ENCODE results near the gene EPHA10.

EPHA10 gene

GRCh38 chr1:37721565-37721964 is 43.4 kb downstream of the EPHA10 start:
- no peaks in the 10 kb centered on the region for H3K9me3 Mint-ChIP-seq
- H3K36me3 Mint-ChIP-seq = no peaks in the 10 kb centered on the region
- H3K4me1 Mint-ChIP-seq = no peaks in the 10 kb centered on the region
- no peak overlapping the region for H3K27ac Mint-ChIP-seq
- DNase-seq = no peak
- peaks cover 20 to 26% of the 10 kb centered on the region in 2 donors for H3K27me3 Mint-ChIP-seq
- ATAC-seq (replicated peaks) = no peak
- H3K4me3 Mint-ChIP-seq = no peak overlapping the region

GRCh38 chr1:37720231-37721130 is 44.4 kb downstream of the EPHA10 start:
- DNase-seq = no peak
- no peaks in the 10 kb centered on the region for H3K9me3 Mint-ChIP-seq
- ATAC-seq (replicated peaks) = no peak
- H3K4me3 Mint-ChIP-seq = no peak overlapping the region
- no peaks in the 10 kb centered on the region for H3K36me3 Mint-ChIP-seq
- no peaks in the 10 kb centered on the region for H3K4me1 Mint-ChIP-seq
- H3K27me3 Mint-ChIP-seq = peaks cover 15 to 18% of the 10 kb centered on the region in 2 donors
- no peak overlapping the region for H3K27ac Mint-ChIP-seq

DNA sequence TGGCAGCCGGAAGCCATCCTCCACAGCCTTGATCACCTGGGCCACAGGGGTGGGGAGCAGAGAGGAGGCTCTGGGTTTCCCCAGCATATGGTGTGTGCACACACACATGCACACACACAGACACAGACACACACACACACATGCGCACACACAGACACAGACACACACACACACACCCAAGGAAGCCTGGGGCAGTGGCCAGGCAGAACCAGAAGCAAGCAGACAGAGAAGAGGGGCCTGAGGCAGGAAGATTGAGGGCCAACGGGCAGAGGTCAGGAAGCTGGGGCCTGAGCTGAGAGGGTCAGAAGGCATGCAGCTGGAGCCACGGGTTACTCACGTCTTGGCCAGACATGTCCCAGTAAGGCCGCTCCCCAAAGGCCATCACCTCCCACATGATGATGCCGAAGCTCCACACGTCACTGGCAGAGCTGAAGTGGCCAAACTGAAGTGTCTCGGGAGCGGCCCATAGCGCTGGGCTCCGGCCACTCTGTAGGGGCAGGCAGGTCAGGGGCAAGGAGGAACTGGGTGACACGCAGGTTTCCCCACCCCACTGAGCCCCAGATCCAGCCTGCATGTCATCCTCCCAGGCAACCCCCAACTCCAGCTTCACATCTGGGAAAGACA is 45.2 kb downstream of the EPHA10 start:
- Mint-ChIP-seq H3K36me3 (no peaks in the 10 kb centered on the region), H3K4me1 (no peaks in the 10 kb centered on the region), H3K27me3 (peaks cover 9 to 10% of the 10 kb centered on the region in 2 donors), H3K9me3 (no peaks in the 10 kb centered on the region), H3K27ac (no peak overlapping the region), H3K4me3 (no peak overlapping the region)
- DNase-seq = no peak
- no peak for ATAC-seq (replicated peaks)

- DNase-seq (no peak), ATAC-seq (replicated peaks) (no peak)
- Mint-ChIP-seq H3K27ac (no peak overlapping the region), H3K4me1 (no peaks in the 10 kb centered on the region), H3K27me3 (peaks cover 3 to 4% of the 10 kb centered on the region in 2 donors), H3K9me3 (no peaks in the 10 kb centered on the region), H3K36me3 (no peaks in the 10 kb centered on the region), H3K4me3 (no peak overlapping the region)
Observed at GRCh38 chr1:37718901-37719571, 45.9 kb downstream of the EPHA10 start.

DNA sequence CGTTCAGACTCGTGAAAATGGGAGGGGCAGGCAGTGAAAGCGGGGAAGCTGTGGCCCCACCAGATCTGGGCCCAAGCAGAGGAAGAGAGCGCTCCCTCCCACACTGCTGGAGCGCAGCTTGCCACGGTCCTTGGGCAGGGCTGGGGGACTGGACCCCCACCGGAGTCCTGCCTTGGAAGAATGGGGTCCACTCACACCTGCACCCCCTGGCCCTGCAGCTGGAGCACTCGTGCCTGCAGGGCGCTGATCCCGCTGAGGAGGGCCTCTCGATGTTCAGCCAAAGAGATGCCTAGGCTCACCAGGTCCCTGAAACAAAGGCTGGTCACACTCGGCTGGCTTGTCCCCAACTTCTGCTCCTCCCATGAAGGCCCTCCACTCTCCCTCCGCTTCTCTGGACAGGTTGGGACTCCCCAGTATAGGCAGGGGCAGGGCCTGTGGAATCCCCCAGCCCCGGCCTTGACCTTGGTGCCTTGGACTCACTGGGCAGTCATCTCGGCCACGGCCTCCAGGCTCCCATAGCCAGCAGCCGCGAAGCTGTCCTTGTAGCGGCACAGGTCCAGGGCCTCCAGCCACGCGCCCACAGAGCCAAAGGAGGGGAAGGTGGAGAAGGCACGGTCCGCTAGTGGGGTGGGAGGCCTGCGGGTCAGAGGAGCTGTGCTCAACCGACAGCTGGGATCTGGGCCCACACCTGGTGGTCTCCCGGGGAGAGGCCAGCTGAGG is 46.6 kb downstream of the EPHA10 start:
- Mint-ChIP-seq H3K27ac (no peak overlapping the region), H3K27me3 (no peaks in the 10 kb centered on the region), H3K9me3 (no peaks in the 10 kb centered on the region), H3K4me1 (no peaks in the 10 kb centered on the region), H3K4me3 (no peak overlapping the region), H3K36me3 (no peaks in the 10 kb centered on the region)
- ATAC-seq (replicated peaks) (no peak), DNase-seq (no peak)

DNA sequence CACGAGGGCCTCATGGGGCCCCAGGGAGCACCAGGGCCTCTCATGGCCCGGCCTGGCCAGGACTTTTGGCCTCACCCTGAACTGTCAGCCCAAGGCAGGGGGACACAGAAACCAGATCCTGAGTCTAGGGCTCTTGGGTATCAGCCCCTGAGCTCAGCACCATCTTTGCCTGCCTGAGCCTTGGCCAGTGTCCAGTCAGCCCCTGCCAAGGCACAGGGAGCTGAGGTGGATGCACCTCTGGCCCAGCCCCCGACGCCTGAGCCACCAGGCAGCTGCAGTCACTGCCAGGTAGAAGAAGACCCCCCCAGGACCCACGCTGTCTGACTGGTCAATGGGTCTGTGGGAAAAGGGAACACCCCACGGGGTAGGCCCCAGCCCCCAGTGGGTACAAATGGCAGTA is 47.3 kb downstream of the EPHA10 start:
- Mint-ChIP-seq H3K4me3 (no peak overlapping the region), H3K4me1 (no peaks in the 10 kb centered on the region), H3K27me3 (no peaks in the 10 kb centered on the region), H3K36me3 (no peaks in the 10 kb centered on the region), H3K9me3 (no peaks in the 10 kb centered on the region), H3K27ac (no peak overlapping the region)
- ATAC-seq (replicated peaks) = no peak
- no peak for DNase-seq

DNA sequence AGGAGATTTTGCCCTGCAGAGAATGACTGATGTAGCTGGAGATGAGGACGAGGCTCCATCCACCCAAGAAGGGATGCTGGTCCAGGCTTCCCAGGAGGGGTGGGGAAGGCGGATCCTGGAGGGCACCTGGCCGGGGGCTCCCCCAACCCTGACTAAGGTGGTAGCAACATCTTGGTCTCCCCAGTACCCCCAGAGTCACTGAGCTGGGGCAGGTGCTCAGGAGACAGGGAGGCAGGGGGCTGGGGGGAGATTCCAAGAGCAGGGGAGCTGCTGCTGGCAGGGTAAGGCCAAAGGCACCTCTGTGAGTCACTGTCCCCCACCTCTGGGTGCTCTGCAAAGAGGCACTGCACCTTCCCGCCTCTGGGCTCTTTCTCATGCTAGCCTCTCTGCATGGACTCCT is 48.6 kb downstream of the EPHA10 start:
- Mint-ChIP-seq H3K27me3 (no peaks in the 10 kb centered on the region), H3K36me3 (no peaks in the 10 kb centered on the region), H3K9me3 (no peaks in the 10 kb centered on the region), H3K4me1 (no peaks in the 10 kb centered on the region), H3K27ac (no peak overlapping the region), H3K4me3 (no peak overlapping the region)
- ATAC-seq (replicated peaks) (no peak), DNase-seq (no peak)

- no peaks in the 10 kb centered on the region for H3K27me3 Mint-ChIP-seq
- H3K27ac Mint-ChIP-seq = no peak overlapping the region
- no peaks in the 10 kb centered on the region for H3K4me1 Mint-ChIP-seq
- H3K4me3 Mint-ChIP-seq = no peak overlapping the region
- DNase-seq (no peak), ATAC-seq (replicated peaks) (no peak)
- peaks cover 0 to under 1% of the 10 kb centered on the region in 2 donors for H3K36me3 Mint-ChIP-seq
- no peaks in the 10 kb centered on the region for H3K9me3 Mint-ChIP-seq
Observed at GRCh38 chr1:37714689-37715088, 50.2 kb downstream of the EPHA10 start.

- no peak for ATAC-seq (replicated peaks)
- DNase-seq = no peak
- Mint-ChIP-seq H3K27me3 (no peaks in the 10 kb centered on the region), H3K27ac (no peak overlapping the region), H3K36me3 (peaks cover 0 to 5% of the 10 kb centered on the region in 2 donors), H3K9me3 (no peaks in the 10 kb centered on the region), H3K4me1 (no peaks in the 10 kb centered on the region), H3K4me3 (no peak overlapping the region)
Observed at GRCh38 chr1:37714226-37714625, 50.7 kb downstream of the EPHA10 start.

DNA sequence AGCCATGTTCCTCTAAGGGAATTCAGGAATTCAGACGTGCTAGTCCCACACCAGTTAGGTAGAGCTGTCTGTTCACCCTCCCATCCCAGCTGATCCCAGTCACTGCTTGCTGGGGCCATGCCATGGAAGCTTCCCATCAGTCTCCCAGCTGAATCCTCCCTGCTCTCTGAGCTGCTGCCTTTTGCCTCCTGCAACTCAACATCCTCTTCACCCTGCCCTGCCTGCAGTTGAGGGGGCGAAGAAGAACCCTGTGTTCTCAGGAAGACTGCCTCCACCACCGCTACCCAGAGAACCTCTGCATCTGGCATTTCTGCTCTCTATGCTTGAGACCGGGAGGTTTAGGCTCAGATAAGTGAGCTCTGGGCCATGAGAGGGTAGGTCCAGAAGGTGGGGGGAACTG is 56.4 kb downstream of the EPHA10 start:
- Mint-ChIP-seq H3K27me3 (no peaks in the 10 kb centered on the region), H3K4me3 (no peak overlapping the region), H3K27ac (no peak overlapping the region), H3K4me1 (no peaks in the 10 kb centered on the region), H3K9me3 (no peaks in the 10 kb centered on the region), H3K36me3 (peaks cover 14 to 41% of the 10 kb centered on the region in 2 donors)
- DNase-seq (no peak), ATAC-seq (replicated peaks) (no peak)

- Mint-ChIP-seq H3K4me3 (no peak overlapping the region), H3K9me3 (no peaks in the 10 kb centered on the region), H3K4me1 (no peaks in the 10 kb centered on the region), H3K27ac (no peak overlapping the region), H3K27me3 (no peaks in the 10 kb centered on the region), H3K36me3 (peaks cover 18 to 59% of the 10 kb centered on the region in 2 donors)
- no peak for ATAC-seq (replicated peaks)
- no peak for DNase-seq
Observed at GRCh38 chr1:37705399-37705798, 59.5 kb downstream of the EPHA10 start.

DNA sequence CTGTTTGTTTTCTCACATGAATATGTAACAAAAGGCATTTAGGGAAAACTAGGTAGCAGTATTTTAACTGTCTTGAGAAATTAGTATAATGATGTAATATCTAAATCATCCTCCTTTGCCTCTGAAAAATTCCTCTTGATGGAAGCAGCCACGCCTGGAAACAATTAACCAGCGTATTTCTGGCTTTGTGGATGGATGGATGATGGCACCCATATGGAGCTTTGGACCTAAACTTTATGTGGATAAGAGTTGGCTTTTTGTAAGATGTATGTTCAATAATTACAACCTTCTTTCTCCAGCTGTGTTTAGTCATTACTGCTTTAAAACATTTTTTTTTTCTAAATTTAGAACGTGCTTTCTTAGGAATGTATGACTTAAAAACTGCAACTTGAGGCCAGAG is 60.0 kb downstream of the EPHA10 start:
- Mint-ChIP-seq H3K36me3 (peaks cover 18 to 61% of the 10 kb centered on the region in 2 donors), H3K9me3 (no peaks in the 10 kb centered on the region), H3K27ac (no peak overlapping the region), H3K27me3 (no peaks in the 10 kb centered on the region), H3K4me1 (no peaks in the 10 kb centered on the region), H3K4me3 (no peak overlapping the region)
- DNase-seq (no peak), ATAC-seq (replicated peaks) (no peak)

DNA sequence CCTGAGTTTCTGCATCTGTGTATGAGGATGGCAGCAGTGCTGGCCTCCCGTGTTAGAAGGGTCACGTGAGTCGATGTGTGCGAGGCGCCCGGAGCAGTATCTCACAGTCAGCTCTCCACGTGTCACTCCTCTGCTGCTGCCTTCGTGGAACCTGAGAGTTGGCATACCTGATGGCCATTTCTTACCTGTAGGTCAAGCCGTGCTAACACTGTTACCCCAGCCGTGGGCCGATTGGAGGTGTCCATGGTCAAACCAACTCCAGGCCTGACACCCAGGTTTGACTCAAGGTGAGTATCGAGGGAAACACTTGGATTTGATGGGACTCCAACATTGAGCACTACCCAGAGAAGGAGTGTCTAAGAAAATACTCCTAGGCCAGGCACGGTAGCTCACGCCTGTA is 61.9 kb downstream of the EPHA10 start:
- Mint-ChIP-seq H3K27ac (no peak overlapping the region), H3K36me3 (peaks cover 13 to 49% of the 10 kb centered on the region in 2 donors), H3K9me3 (no peaks in the 10 kb centered on the region), H3K4me1 (no peaks in the 10 kb centered on the region), H3K4me3 (no peak overlapping the region), H3K27me3 (no peaks in the 10 kb centered on the region)
- DNase-seq (no peak), ATAC-seq (replicated peaks) (no peak)

DNA sequence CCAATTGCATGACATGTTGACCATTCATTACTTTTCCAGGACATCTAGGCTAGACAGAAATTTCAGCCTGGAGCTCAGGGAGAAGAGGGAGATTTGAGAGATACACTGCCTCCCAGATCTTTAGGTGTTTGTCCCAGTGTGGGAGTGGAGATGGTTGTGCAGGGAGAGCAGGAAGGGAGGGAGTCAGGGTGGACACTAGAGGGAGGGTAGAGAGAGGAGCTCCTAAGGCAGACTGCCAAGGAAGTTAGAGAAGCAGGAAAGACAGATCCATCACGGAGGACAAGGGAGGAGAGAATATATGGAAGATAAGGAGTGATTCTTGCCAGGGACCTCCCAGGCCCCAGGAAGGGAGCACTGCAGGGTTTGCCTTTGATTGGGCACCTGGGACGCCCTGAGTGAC is 63.9 kb downstream of the EPHA10 start:
- DNase-seq (no peak), ATAC-seq (replicated peaks) (no peak)
- H3K36me3 Mint-ChIP-seq = peaks cover 8 to 35% of the 10 kb centered on the region in 2 donors
- H3K27ac Mint-ChIP-seq = no peak overlapping the region
- H3K27me3 Mint-ChIP-seq = no peaks in the 10 kb centered on the region
- H3K9me3 Mint-ChIP-seq = no peaks in the 10 kb centered on the region
- H3K4me1 Mint-ChIP-seq = no peaks in the 10 kb centered on the region
- no peak overlapping the region for H3K4me3 Mint-ChIP-seq
